T-cell (primary cell): ENCODE results near the gene CSRP2. TPM values are rescaled to one million over a fixed set of nuclear protein-coding genes. Genes with fewer than 3 reads are reported as not detected.

Source experiments
- ATAC-seq, 4 experiments: fragments of 200-7000 bp in 3 of 4; fragments of 150-1000 bp in 1 of 4; cut with Tn5 transposase; replicated peaks in 1 of 4; 1 replicate in 3 of 4; 2 replicates in 1 of 4; pipeline ENCODE4 v1.10.0; 2021; ENCODE audit warnings: moderate library complexity in 3 of 4, mild to moderate bottlenecking in 2 of 4, moderate number of reproducible peaks in 1 of 4
- CTCF ChIA-PET, 2 donors: fragments of 300-600 bp; sonication (Branson Sonifier 250); formaldehyde crosslinking; loops; one replicate each; lab custom pipeline; 2022; ENCODE audit warnings: antibody characterized with exemption in 2 of 2; lab: Charles Lee
- POLR2A ChIA-PET, 2 donors: fragments of 300-600 bp; sonication (Branson Sonifier 250); formaldehyde crosslinking; loops; one replicate each; lab custom pipeline; 2022; ENCODE audit warnings: antibody characterized with exemption in 2 of 2; lab: Charles Lee
- DNase-seq, 35 experiments: peaks; one replicate each; pipeline versions ENCODE4 v3.0.0 to v3.0.0-alpha.2; 2013 to 2023
- H3K27ac ChIP-seq: one replicate; pipeline ENCODE4 v1.5.1; 2013; ENCODE audit warnings: low read length
- H3K27me3 ChIP-seq, 2 experiments: replicated peaks in 1 of 2; 1 replicate in 1 of 2; 2 replicates in 1 of 2; pipeline versions ENCODE4 v1.6.1 to v1.7.0; 2013; ENCODE audit warnings: low read length in 1 of 2, mixed read lengths in 1 of 2; ENCODE audit not compliant: control insufficient read depth in 2 of 2, insufficient read depth in 2 of 2; ENCODE audit errors: extremely low read depth in 1 of 2
- H3K36me3 ChIP-seq, 2 donors: 1 replicate in 1 of 2; 2 replicates in 1 of 2; pipeline versions ENCODE4 v1.6.1 to v1.7.0; 2013; ENCODE audit warnings: low read length in 1 of 2; ENCODE audit not compliant: control insufficient read depth in 2 of 2, insufficient read depth in 1 of 2; ENCODE audit errors: extremely low read depth in 1 of 2
- H3K4me1 ChIP-seq, 2 experiments: 1 replicate in 1 of 2; 2 replicates in 1 of 2; pipeline versions ENCODE4 v1.6.1 to v1.7.0; 2013; ENCODE audit warnings: low read length in 2 of 2, mixed read lengths in 1 of 2; ENCODE audit not compliant: insufficient read depth in 2 of 2, control insufficient read depth in 1 of 2; ENCODE audit errors: extremely low read depth in 1 of 2
- H3K4me3 ChIP-seq, 2 donors: 1 replicate in 1 of 2; 2 replicates in 1 of 2; pipeline versions ENCODE4 v1.5.1 to v1.7.0; 2013; ENCODE audit warnings: mild to moderate bottlenecking in 2 of 2, low read length in 1 of 2, moderate library complexity in 1 of 2; ENCODE audit not compliant: control insufficient read depth in 1 of 2; ENCODE audit errors: extremely low read depth in 1 of 2
- H3K9me3 ChIP-seq: 2 replicates; pipeline ENCODE4 v1.7.0; 2013
- H3K27ac Mint-ChIP-seq, 2 donors: one replicate each; pipeline ENCODE4 v1.8.0; 2020 to 2021; ENCODE audit warnings: mild to moderate bottlenecking in 2 of 2, mixed read lengths in 2 of 2
- H3K27me3 Mint-ChIP-seq, 2 donors: one replicate each; pipeline ENCODE4 v1.8.0; 2021 to 2022; ENCODE audit warnings: mixed read lengths in 2 of 2
- H3K36me3 Mint-ChIP-seq: one replicate; pipeline ENCODE4 v1.8.0; 2021; ENCODE audit warnings: mixed read lengths
- H3K4me1 Mint-ChIP-seq, 3 donors: one replicate each; pipeline ENCODE4 v1.8.0; 2020 to 2022; ENCODE audit warnings: mixed read lengths in 3 of 3, mild to moderate bottlenecking in 1 of 3
- H3K4me3 Mint-ChIP-seq, 3 donors: one replicate each; pipeline ENCODE4 v1.8.0; 2020 to 2022; ENCODE audit warnings: mild to moderate bottlenecking in 3 of 3, mixed read lengths in 3 of 3, moderate library complexity in 3 of 3
- H3K9me3 Mint-ChIP-seq, 3 donors: one replicate each; pipeline ENCODE4 v1.8.0; 2020 to 2022; ENCODE audit warnings: mixed read lengths in 3 of 3
- WGBS: methylation state at CpG from one replicate; pipeline ENCODE4 v1.1.5; 2013; ENCODE audit warnings: missing lambda C conversion rate; ENCODE audit not compliant: insufficient coverage; 5-methylcytosine and 5-hydroxymethylcytosine counted together
- total RNA-seq, 35 experiments: library from RNA in 6 of 35; stranded (reverse) in 6 of 35; fragments of 120-200 nt in 1 of 35; gene quantifications; one replicate each; pipeline versions ENCODE4 v1.2.1 to v1.2.4 and lab custom pipeline; 2013 to 2026

Gene CSRP2
- total RNA-seq, 5 donors from 2014 or later (not counting 1 experiment from before 2014, with no cell fraction given): 0.19 to 0.50 TPM; not detected in 3

DNA sequence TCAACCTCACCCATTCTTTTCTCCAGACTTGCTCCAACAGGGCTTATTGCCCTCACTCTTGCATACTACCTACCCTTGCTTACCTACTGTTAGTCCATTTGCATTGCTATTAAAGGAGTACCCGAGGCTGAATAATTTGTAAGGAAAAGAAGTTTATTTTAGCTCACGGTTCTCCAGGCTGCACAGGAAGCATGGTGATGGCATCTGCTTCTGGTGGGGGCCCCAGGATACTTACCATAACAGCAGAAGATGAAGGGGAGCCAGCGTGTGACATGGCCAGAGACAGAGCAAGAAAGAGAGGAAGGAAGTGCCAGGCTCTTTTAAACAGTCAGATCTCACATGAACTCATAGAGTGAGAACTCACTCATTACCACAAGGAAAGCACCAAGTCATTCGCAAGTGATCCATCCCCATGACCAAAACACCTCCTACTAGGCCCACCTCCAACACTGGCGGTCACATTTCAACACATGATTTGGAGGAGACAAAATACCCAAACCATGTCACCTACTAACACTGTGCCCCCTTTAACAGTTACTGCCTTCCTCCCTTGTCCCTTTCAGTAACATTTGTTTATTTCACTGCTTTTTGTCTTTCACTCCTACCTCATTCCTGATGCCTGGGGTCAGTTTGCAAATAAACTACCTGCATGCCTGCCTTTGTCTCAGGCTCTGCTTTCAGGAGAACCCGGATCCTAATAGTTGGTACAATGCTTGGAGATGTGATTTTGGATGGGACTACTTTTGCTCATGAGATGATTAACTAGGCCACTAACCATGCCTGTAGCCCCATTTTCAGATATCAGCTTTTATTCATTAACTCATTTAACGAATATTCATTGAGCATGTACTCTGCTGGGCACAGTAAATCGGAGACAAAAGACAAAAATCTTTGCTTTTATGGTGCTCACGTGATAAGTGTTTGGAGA is 41.6 kb upstream of the CSRP2 start:
- CTCF ChIA-PET: no interaction called here
- no peak overlapping the region for H3K27ac Mint-ChIP-seq
- 56% methylated on average over 4 of the region's 9 CpGs for WGBS
- Histone ChIP-seq H3K9me3 (no peaks in the 10 kb centered on the region), H3K27me3 (peaks cover 0 to 3% of the 10 kb centered on the region in 2 experiments), H3K4me3 (no peak overlapping the region), H3K36me3 (no peaks in the 10 kb centered on the region), H3K4me1 (peaks cover 0 to 3% of the 10 kb centered on the region in 2 experiments), H3K27ac (no peak overlapping the region)
- ATAC-seq (peak in 1 of 4 experiments; percentile 46), DNase-seq (no peak)
- POLR2A ChIA-PET: no interaction called here
- H3K27me3 Mint-ChIP-seq: peaks cover 0 to 2% of the 10 kb centered on the region in 2 donors
- no peaks in the 10 kb centered on the region for H3K9me3 Mint-ChIP-seq
- no peaks in the 10 kb centered on the region for H3K36me3 Mint-ChIP-seq
- H3K4me1 Mint-ChIP-seq: peaks cover 0 to 11% (median 6%) of the 10 kb centered on the region in 3 donors
- H3K4me3 Mint-ChIP-seq: no peak overlapping the region

DNA sequence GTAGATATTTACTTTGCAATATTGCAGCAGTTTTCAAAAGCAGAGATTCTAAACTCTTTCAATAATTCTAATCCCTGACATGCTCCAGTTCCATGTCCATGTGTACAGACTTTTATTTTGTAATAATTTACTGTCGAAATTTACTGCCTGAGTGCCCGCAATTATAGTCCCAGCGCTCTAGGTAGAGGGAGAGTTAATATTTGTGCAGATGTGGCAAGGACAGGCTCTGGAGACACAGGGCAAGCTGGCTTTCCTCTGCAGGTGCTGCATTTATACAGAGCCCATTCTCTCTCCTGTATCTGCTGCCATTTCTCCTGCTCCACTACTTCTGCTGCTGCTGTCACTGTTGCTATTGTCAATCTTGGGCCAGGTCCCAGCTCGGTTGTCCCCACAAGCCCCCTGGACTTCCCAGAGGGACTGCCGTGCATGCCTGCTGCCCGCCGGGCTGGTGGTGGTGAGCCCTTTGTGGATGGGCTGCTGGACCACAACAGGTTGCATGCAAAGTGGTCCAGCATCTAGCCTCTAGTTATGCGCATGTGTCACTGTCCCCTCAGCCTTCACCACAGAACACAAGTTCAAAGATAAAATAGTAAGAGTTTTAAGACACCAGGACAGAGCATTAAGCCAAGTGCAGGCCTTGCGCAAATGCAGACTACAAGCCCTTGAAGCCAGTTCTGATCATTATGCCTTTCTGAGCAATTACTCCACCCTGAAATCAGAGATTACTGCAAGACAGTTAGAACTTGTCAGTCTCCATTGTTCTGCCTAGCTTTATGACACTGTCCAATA is 40.8 kb upstream of the CSRP2 start:
- CTCF ChIA-PET: no interaction called here

DNA sequence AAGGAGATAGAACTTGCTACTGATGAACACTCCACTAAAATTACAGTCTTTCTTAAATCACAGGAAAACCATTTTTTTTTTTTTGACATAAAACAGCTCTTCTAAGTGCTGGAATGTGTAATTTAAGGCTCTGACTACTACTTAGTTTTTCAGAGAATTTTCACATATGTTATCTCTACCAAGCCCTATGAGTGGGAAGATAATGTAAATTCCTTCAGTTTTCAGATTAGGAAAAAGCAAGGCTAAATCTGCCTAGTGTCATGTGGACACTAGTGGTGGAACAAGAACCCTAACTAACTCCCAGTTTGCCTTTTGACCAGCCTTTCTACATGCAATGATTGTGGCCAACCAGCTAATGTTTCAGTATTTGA is 37.3 kb upstream of the CSRP2 start:
- ATAC-seq (no peak), DNase-seq (no peak)
- Histone ChIP-seq H3K27me3 (no peaks in the 10 kb centered on the region), H3K4me1 (peaks cover 0 to 3% of the 10 kb centered on the region in 2 experiments), H3K9me3 (no peaks in the 10 kb centered on the region), H3K4me3 (no peak overlapping the region), H3K36me3 (no peaks in the 10 kb centered on the region), H3K27ac (no peak overlapping the region)
- Mint-ChIP-seq H3K4me3 (no peak overlapping the region), H3K9me3 (no peaks in the 10 kb centered on the region), H3K36me3 (no peaks in the 10 kb centered on the region), H3K27ac (no peak overlapping the region), H3K27me3 (peaks cover 3 to 4% of the 10 kb centered on the region in 2 donors), H3K4me1 (peaks cover 0 to 11% (median 6%) of the 10 kb centered on the region in 3 donors)
- POLR2A ChIA-PET: interaction anchor here in 1 of 2 donors (0.7 kb wide), 1 partner anchor 36 kb away, joined by 3 read pairs; no protein-coding TSS in a partner anchor
- CTCF ChIA-PET: no interaction called here

More for the DNA sequence above, 40.8 kb upstream of the CSRP2 start:
- POLR2A ChIA-PET: no interaction called here
- no peaks in the 10 kb centered on the region for H3K36me3 ChIP-seq
- H3K4me1 ChIP-seq: peaks cover 0 to 3% of the 10 kb centered on the region in 2 experiments
- H3K4me1 Mint-ChIP-seq: peaks cover 0 to 11% (median 6%) of the 10 kb centered on the region in 3 donors
- H3K27ac Mint-ChIP-seq: no peak overlapping the region
- no peak for DNase-seq
- peaks cover 0 to 3% of the 10 kb centered on the region in 2 experiments for H3K27me3 ChIP-seq
- no peak overlapping the region for H3K4me3 Mint-ChIP-seq
- peaks cover 0 to 2% of the 10 kb centered on the region in 2 donors for H3K27me3 Mint-ChIP-seq
- WGBS: 80% methylated on average over 4 of the region's 9 CpGs
- H3K9me3 ChIP-seq: no peaks in the 10 kb centered on the region
- H3K9me3 Mint-ChIP-seq: no peaks in the 10 kb centered on the region
- ATAC-seq: no peak
- H3K27ac ChIP-seq: no peak overlapping the region
- no peak overlapping the region for H3K4me3 ChIP-seq
- no peaks in the 10 kb centered on the region for H3K36me3 Mint-ChIP-seq

DNA sequence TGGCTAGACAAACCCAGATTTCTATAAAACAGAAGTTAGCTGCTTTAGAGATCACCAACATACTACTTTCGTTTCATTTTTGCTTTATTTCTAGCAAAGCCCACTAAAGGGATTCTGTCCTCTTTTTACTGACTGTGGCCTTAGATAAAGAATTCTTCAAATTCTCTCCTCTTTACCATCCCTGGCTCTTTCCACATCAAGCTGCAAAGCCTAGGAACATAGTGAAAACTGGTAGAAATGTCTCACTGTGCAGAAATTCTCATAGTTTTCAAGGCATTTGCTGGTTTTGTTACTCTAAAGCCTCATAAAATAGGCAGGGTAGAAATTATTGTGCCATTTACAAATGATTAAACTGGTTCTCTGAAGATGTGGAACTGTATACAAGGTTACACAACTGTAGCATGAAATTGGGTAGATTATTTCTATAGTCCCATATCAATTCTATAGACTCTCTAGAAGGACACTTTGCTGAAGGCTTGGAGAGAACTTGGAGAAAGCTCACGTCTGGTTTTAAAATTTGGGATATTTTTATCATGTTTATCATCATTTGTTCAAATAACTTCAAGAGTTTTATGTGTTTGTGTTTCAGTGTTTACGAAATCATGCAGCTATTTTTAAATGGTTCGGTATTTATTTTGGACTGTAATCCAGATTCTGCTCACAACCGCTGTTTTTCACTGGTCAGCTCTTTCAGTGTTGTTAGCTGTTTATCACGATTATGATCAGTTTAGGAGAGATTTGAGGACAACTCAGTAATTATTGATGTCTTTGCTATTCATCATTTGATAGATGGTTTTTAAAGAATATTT is 36.7 kb upstream of the CSRP2 start:
- Histone ChIP-seq H3K4me1 (peaks cover 0 to 3% of the 10 kb centered on the region in 2 experiments), H3K27me3 (no peaks in the 10 kb centered on the region), H3K4me3 (no peak overlapping the region), H3K9me3 (no peaks in the 10 kb centered on the region), H3K36me3 (no peaks in the 10 kb centered on the region), H3K27ac (no peak overlapping the region)
- ATAC-seq (no peak), DNase-seq (no peak)
- H3K27me3 Mint-ChIP-seq: peaks cover 6% of the 10 kb centered on the region in 2 donors
- no peaks in the 10 kb centered on the region for H3K9me3 Mint-ChIP-seq
- no peak overlapping the region for H3K4me3 Mint-ChIP-seq
- ChIA-PET POLR2A (interaction anchor here in 1 of 2 donors (0.7 kb wide), 1 partner anchor 37 kb away, joined by 3 read pairs; no protein-coding TSS in a partner anchor), CTCF (no interaction called here)
- H3K4me1 Mint-ChIP-seq: peaks cover 0 to 7% (median 5%) of the 10 kb centered on the region in 3 donors
- WGBS: 95% methylated on average over 3 of the region's 6 CpGs
- H3K27ac Mint-ChIP-seq: no peak overlapping the region
- H3K36me3 Mint-ChIP-seq: no peaks in the 10 kb centered on the region

DNA sequence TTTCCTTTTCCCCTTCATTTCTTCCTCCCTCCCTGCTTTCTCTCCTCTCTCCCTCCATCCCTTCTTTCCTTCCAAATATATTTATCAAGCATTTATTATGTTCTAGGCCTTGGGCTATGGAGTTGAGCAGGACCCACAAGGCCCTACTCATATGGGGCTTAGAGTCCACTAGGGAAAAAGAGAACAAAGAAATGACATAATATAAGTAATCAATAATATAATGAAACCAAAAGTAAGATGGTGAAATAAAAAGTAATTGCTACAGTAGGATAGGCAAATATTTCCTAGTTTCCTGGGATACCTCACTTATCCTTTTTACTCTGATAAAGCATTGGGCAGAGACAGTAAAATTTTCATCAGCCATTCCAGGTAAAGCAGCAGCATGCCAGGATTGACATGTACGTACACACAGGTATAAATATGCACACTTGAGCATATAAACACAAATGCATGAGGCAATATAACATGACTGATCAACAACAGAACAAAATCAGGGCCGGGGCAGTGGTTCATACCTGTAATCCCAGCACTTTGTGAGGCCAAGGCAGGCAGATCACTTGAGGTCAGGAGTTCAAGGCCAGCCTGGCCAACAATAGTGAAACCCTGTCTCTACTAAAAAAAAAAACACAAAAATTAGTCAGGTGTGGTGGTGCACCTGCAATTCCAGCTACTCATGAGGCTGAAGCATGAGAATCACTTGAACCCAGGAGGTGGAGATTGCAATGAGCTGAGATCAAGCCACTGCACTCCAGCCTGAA is 35.5 kb upstream of the CSRP2 start:
- Mint-ChIP-seq H3K4me3 (no peak overlapping the region), H3K27me3 (peaks cover 9 to 10% of the 10 kb centered on the region in 2 donors), H3K4me1 (no peaks in the 10 kb centered on the region), H3K36me3 (no peaks in the 10 kb centered on the region), H3K9me3 (no peaks in the 10 kb centered on the region), H3K27ac (no peak overlapping the region)
- no peak for DNase-seq
- H3K27me3 ChIP-seq: no peaks in the 10 kb centered on the region
- ATAC-seq: no peak
- no peak overlapping the region for H3K27ac ChIP-seq
- ChIA-PET CTCF (no interaction called here), POLR2A (no interaction called here)
- H3K9me3 ChIP-seq: no peaks in the 10 kb centered on the region
- no peaks in the 10 kb centered on the region for H3K36me3 ChIP-seq
- no peaks in the 10 kb centered on the region for H3K4me1 ChIP-seq
- WGBS: 70% methylated on average over 2 of the region's 2 CpGs
- H3K4me3 ChIP-seq: no peak overlapping the region
